WTC11 (cell line): Measurements from ENCODE around the gene ZBTB20. TPM values are rescaled to one million over a fixed set of nuclear protein-coding genes. Genes with fewer than 3 reads are reported as not detected.

Experiments
- ATAC-seq: fragments of 200-7000 bp; cut with Tn5 transposase; 2 replicates; pipeline ENCODE4 v1.10.0; 2021; ENCODE audit warnings: mild to moderate bottlenecking, moderate library complexity
- CTCF ChIA-PET: fragments of 300-600 bp; sonication (Branson Sonifier 250); formaldehyde crosslinking; loops from one replicate; lab custom pipeline; 2021; ENCODE audit warnings: antibody characterized with exemption; lab: Charles Lee
- POLR2A ChIA-PET: fragments of 350-600 bp; sonication (Branson Sonifier 250); formaldehyde crosslinking; loops from one replicate; lab custom pipeline; 2021; ENCODE audit warnings: antibody characterized with exemption; lab: Charles Lee
- DNase-seq: peaks from one replicate; pipeline ENCODE4 v3.0.0; 2021; ENCODE audit warnings: low spot score
- H3K27ac Mint-ChIP-seq: 2 replicates; pipeline ENCODE4 v1.8.0; 2021; ENCODE audit warnings: mixed read lengths
- H3K27me3 Mint-ChIP-seq: 2 replicates; pipeline ENCODE4 v1.8.0; 2021; ENCODE audit warnings: low read depth, mild to moderate bottlenecking, moderate library complexity, mixed read lengths
- H3K36me3 Mint-ChIP-seq: 2 replicates; pipeline ENCODE4 v1.8.0; 2021; ENCODE audit warnings: mixed read lengths
- H3K4me1 Mint-ChIP-seq: 2 replicates; pipeline ENCODE4 v1.8.0; 2022; ENCODE audit warnings: mixed read lengths
- H3K4me3 Mint-ChIP-seq: 2 replicates; pipeline ENCODE4 v1.8.0; 2021; ENCODE audit warnings: mild to moderate bottlenecking, moderate library complexity, mixed read lengths
- H3K9me3 Mint-ChIP-seq: 2 replicates; pipeline ENCODE4 v1.8.0; 2021; ENCODE audit warnings: mixed read lengths
- CREB1 ChIP-seq: sonication (generic); formaldehyde crosslinking; IDR thresholded peaks from 2 replicates; pipeline ENCODE4 v1.8.0; 2023; ENCODE audit warnings: mild to moderate bottlenecking, missing genetic modification reagents
- EMX1 ChIP-seq: fragments of 250-450 bp; sonication (Bioruptor Pico); IDR thresholded peaks from 2 replicates; pipeline ENCODE4 v1.8.0; 2021; ENCODE audit warnings: mild to moderate bottlenecking
- FOXJ3 ChIP-seq: sonication (generic); formaldehyde crosslinking; IDR thresholded peaks from 2 replicates; pipeline ENCODE4 v1.9.0; 2021; ENCODE audit warnings: missing genetic modification reagents, mild to moderate bottlenecking, borderline replicate concordance
- FOXK1 ChIP-seq: sonication (generic); formaldehyde crosslinking; IDR thresholded peaks from 2 replicates; pipeline ENCODE4 v1.8.0; 2022; ENCODE audit warnings: mild to moderate bottlenecking, moderate library complexity, missing genetic modification reagents
- FOXP1 ChIP-seq: sonication (generic); formaldehyde crosslinking; IDR thresholded peaks from 2 replicates; pipeline ENCODE4 v1.8.0; 2022; ENCODE audit warnings: missing genetic modification reagents, mild to moderate bottlenecking, moderate library complexity, borderline replicate concordance
- IRF2 ChIP-seq: sonication (generic); formaldehyde crosslinking; IDR thresholded peaks from 2 replicates; pipeline ENCODE4 v1.8.0; 2022; ENCODE audit warnings: low read depth, missing genetic modification reagents, borderline replicate concordance
- KAT7 ChIP-seq: sonication (generic); formaldehyde crosslinking; IDR thresholded peaks from 2 replicates; pipeline ENCODE4 v1.8.1; 2023; ENCODE audit warnings: missing genetic modification reagents, mild to moderate bottlenecking, borderline replicate concordance
- MYBL2 ChIP-seq: sonication (generic); formaldehyde crosslinking; IDR thresholded peaks from 2 replicates; pipeline ENCODE4 v1.8.1; 2023; ENCODE audit warnings: mild to moderate bottlenecking, moderate library complexity, missing genetic modification reagents
- RELA ChIP-seq: sonication (generic); formaldehyde crosslinking; IDR thresholded peaks from 2 replicates; pipeline ENCODE4 v1.8.1; 2022; ENCODE audit warnings: missing genetic modification reagents, mild to moderate bottlenecking, borderline replicate concordance
- RORB ChIP-seq: fragments of 250-450 bp; sonication (Bioruptor Pico); IDR thresholded peaks from 2 replicates; pipeline ENCODE4 v1.9.0; 2021; ENCODE audit warnings: mild to moderate bottlenecking
- TCF7 ChIP-seq: sonication (generic); formaldehyde crosslinking; IDR thresholded peaks from 2 replicates; pipeline ENCODE4 v1.8.0; 2022; ENCODE audit warnings: mild to moderate bottlenecking, low read depth, missing genetic modification reagents, moderate library complexity
- total RNA-seq: library from RNA; stranded (reverse); gene quantifications from 3 replicates; pipeline ENCODE4 v1.2.3, GENCODE V29; 2021
- TF ChIP-seq, protein P1 (sequence below): sonication (generic); formaldehyde crosslinking; IDR thresholded peaks from 2 replicates; pipeline ENCODE4 v1.8.0; 2022; ENCODE audit warnings: mild to moderate bottlenecking, missing genetic modification reagents
- TF ChIP-seq, protein P2 (sequence below): fragments of 250-450 bp; sonication (Bioruptor Pico); IDR thresholded peaks from 2 replicates; pipeline ENCODE4 v2.1.2; 2022; ENCODE audit warnings: mild to moderate bottlenecking, moderate library complexity
- TF ChIP-seq, protein P3 (sequence below): sonication (generic); formaldehyde crosslinking; IDR thresholded peaks from 2 replicates; pipeline ENCODE4 v1.8.1; 2023; ENCODE audit warnings: mild to moderate bottlenecking, moderate library complexity, missing genetic modification reagents
- TF ChIP-seq, protein P4 (sequence below): sonication (generic); formaldehyde crosslinking; conservative IDR thresholded peaks from 2 replicates; pipeline ENCODE4 v1.8.1; 2023; ENCODE audit warnings: mild to moderate bottlenecking, low read depth, missing genetic modification reagents, moderate library complexity
- TF ChIP-seq, protein P5 (sequence below): fragments of 200-600 bp; IDR thresholded peaks from 2 replicates; pipeline ENCODE4 v1.8.0; 2022; ENCODE audit warnings: antibody characterized with exemption
- TF ChIP-seq, protein P6 (sequence below): fragments of 250-450 bp; sonication (Bioruptor Pico); conservative IDR thresholded peaks from 2 replicates; pipeline ENCODE4 v1.9.0; 2021; ENCODE audit warnings: mild to moderate bottlenecking

The ZBTB20 gene
- total RNA-seq, 1 experiment from 2014 or later = 1.5 TPM

DNA sequence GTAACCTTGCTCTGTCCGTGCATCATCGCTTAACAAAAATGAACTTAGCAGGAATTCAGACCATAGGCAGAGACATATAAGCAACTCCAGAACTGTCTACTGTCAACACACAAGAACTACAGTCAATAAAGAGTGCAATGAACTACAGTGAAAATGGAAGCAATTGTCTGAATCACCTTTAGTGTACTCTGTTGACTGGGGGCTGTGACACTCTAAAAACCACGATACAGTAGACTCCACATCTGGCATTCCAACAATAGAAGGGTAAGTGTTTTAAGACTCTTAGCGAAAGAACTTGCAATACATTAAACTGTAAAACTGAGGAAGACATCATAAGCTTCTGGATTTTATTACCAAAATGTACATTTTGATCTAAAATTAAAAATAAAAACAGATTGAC lies 347.3 kb downstream of the ZBTB20 start:
- Mint-ChIP-seq H3K36me3 (no peaks in the 10 kb centered on the region), H3K27me3 (no peaks in the 10 kb centered on the region), H3K4me1 (peaks cover 16% of the 10 kb centered on the region), H3K27ac (no peak overlapping the region), H3K9me3 (no peaks in the 10 kb centered on the region), H3K4me3 (no peak overlapping the region)
- no peak for TF ChIP-seq TCF7 (CRISPR knock-in tag)
- TF ChIP-seq FOXP1 (CRISPR knock-in tag) = no peak
- TF ChIP-seq, protein P1, sequence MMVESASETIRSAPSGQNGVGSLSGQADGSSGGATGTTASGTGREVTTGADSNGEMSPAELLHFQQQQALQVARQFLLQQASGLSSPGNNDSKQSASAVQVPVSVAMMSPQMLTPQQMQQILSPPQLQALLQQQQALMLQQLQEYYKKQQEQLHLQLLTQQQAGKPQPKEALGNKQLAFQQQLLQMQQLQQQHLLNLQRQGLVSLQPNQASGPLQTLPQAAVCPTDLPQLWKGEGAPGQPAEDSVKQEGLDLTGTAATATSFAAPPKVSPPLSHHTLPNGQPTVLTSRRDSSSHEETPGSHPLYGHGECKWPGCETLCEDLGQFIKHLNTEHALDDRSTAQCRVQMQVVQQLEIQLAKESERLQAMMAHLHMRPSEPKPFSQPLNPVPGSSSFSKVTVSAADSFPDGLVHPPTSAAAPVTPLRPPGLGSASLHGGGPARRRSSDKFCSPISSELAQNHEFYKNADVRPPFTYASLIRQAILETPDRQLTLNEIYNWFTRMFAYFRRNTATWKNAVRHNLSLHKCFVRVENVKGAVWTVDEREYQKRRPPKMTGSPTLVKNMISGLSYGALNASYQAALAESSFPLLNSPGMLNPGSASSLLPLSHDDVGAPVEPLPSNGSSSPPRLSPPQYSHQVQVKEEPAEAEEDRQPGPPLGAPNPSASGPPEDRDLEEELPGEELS (CRISPR knock-in tag) = no peak
- no peak for TF ChIP-seq RORB
- TF ChIP-seq, protein P2, sequence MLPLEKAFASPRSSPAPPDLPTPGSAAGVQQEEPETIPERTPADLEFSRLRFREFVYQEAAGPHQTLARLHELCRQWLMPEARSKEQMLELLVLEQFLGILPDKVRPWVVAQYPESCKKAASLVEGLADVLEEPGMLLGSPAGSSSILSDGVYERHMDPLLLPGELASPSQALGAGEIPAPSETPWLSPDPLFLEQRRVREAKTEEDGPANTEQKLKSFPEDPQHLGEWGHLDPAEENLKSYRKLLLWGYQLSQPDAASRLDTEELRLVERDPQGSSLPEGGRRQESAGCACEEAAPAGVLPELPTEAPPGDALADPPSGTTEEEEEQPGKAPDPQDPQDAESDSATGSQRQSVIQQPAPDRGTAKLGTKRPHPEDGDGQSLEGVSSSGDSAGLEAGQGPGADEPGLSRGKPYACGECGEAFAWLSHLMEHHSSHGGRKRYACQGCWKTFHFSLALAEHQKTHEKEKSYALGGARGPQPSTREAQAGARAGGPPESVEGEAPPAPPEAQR = no peak
- no peak for TF ChIP-seq MYBL2 (CRISPR knock-in tag)
- TF ChIP-seq, protein P3, sequence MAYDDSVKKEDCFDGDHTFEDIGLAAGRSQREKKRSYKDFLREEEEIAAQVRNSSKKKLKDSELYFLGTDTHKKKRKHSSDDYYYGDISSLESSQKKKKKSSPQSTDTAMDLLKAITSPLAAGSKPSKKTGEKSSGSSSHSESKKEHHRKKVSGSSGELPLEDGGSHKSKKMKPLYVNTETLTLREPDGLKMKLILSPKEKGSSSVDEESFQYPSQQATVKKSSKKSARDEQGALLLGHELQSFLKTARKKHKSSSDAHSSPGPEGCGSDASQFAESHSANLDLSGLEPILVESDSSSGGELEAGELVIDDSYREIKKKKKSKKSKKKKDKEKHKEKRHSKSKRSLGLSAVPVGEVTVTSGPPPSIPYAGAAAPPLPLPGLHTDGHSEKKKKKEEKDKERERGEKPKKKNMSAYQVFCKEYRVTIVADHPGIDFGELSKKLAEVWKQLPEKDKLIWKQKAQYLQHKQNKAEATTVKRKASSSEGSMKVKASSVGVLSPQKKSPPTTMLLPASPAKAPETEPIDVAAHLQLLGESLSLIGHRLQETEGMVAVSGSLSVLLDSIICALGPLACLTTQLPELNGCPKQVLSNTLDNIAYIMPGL (CRISPR knock-in tag) = no peak
- TF ChIP-seq, protein P4, sequence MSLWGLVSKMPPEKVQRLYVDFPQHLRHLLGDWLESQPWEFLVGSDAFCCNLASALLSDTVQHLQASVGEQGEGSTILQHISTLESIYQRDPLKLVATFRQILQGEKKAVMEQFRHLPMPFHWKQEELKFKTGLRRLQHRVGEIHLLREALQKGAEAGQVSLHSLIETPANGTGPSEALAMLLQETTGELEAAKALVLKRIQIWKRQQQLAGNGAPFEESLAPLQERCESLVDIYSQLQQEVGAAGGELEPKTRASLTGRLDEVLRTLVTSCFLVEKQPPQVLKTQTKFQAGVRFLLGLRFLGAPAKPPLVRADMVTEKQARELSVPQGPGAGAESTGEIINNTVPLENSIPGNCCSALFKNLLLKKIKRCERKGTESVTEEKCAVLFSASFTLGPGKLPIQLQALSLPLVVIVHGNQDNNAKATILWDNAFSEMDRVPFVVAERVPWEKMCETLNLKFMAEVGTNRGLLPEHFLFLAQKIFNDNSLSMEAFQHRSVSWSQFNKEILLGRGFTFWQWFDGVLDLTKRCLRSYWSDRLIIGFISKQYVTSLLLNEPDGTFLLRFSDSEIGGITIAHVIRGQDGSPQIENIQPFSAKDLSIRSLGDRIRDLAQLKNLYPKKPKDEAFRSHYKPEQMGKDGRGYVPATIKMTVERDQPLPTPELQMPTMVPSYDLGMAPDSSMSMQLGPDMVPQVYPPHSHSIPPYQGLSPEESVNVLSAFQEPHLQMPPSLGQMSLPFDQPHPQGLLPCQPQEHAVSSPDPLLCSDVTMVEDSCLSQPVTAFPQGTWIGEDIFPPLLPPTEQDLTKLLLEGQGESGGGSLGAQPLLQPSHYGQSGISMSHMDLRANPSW (CRISPR knock-in tag) = no peak
- TF ChIP-seq RELA = no peak
- TF ChIP-seq FOXK1 (CRISPR knock-in tag) = no peak
- no peak for TF ChIP-seq CREB1 (CRISPR knock-in tag)
- TF ChIP-seq, protein P5, sequence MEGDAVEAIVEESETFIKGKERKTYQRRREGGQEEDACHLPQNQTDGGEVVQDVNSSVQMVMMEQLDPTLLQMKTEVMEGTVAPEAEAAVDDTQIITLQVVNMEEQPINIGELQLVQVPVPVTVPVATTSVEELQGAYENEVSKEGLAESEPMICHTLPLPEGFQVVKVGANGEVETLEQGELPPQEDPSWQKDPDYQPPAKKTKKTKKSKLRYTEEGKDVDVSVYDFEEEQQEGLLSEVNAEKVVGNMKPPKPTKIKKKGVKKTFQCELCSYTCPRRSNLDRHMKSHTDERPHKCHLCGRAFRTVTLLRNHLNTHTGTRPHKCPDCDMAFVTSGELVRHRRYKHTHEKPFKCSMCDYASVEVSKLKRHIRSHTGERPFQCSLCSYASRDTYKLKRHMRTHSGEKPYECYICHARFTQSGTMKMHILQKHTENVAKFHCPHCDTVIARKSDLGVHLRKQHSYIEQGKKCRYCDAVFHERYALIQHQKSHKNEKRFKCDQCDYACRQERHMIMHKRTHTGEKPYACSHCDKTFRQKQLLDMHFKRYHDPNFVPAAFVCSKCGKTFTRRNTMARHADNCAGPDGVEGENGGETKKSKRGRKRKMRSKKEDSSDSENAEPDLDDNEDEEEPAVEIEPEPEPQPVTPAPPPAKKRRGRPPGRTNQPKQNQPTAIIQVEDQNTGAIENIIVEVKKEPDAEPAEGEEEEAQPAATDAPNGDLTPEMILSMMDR = no peak
- POLR2A ChIA-PET = no interaction called here
- CTCF ChIA-PET = no interaction called here
- DNase-seq = no peak
- no peak for ATAC-seq

DNA sequence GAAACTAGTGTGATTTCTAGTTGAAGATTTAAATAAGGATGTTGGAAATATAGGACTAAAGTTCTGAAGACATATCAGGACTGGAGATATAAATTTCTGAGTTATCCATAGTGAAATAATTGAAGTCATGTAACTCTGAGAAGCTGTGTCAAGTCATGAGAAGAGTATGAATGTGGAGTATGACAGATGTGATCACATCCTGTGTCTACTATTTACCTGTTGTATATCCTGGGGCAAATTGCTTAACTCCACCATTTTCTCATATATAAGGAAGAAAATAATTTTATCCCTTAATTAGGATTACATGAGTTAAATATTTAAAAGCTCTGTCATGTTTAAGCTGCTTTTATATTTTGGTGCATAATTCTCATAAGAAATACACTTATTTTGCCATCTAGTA lies 350.3 kb downstream of the ZBTB20 start:
- CTCF ChIA-PET = interaction anchor here (0.6 kb wide), 1 partner anchor 1777 kb away, joined by 6 read pairs; a partner anchor contains a TSS
- H3K4me3 Mint-ChIP-seq = no peak overlapping the region
- no peaks in the 10 kb centered on the region for H3K9me3 Mint-ChIP-seq
- H3K36me3 Mint-ChIP-seq = no peaks in the 10 kb centered on the region
- ATAC-seq = no peak
- no peak for TF ChIP-seq CREB1 (CRISPR knock-in tag)
- TF ChIP-seq, protein P6, sequence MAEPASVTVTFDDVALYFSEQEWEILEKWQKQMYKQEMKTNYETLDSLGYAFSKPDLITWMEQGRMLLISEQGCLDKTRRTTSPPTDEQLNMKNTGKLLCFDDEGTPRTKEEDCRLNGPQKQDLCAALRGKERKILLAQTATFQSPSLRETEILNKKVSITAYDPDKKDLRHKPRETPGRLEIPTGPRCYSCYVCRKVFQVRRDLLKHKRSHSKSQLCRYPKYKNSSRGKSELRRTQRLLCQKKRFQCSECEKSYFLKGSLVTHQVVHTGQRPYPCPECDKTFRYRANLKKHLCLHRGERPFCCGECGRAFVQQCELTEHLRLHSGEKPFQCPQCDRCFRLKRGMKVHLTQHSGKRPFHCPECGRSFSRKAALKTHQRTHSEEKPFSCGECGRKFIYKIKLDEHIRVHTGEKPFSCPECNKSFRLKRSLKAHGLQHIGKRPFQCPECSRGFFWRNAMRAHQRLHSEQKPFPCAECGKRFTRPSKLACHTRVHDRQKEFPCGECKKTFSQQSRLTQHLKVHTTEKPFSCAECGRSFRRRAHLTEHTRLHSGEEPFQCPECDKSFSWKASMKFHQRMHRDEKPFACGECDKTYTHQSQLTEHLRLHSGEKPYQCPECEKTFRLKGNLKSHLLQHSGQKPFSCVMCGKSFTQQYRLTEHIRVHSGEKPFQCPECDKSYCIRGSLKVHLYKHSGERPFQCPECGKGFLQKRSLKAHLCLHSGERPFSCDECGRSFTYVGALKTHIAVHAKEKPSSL (CRISPR knock-in tag) = no peak
- no peak for TF ChIP-seq FOXJ3 (CRISPR knock-in tag)
- TF ChIP-seq KAT7 (CRISPR knock-in tag) = no peak
- TF ChIP-seq IRF2 (CRISPR knock-in tag) = no peak
- TF ChIP-seq EMX1 (CRISPR knock-in tag) = no peak
- no peak overlapping the region for H3K27ac Mint-ChIP-seq
- peaks cover 13% of the 10 kb centered on the region for H3K4me1 Mint-ChIP-seq
- POLR2A ChIA-PET = no interaction called here
- H3K27me3 Mint-ChIP-seq = no peaks in the 10 kb centered on the region
- no peak for DNase-seq
